Prostate gland (tissue), 2 donors: ENCODE results near the gene TSSK6.

Experiments used
- CTCF ChIP-seq, 4 experiments: fragments of 200-600 bp in 2 of 4; fragments of 450-650 bp in 2 of 4; sonication (generic) in 2 of 4; IDR thresholded peaks; 1 replicate in 3 of 4; 2 replicates in 1 of 4; pipeline ENCODE4 v1.5.1; 2016 to 2019; ENCODE audit warnings: antibody characterized with exemption in 4 of 4, mild to moderate bottlenecking in 2 of 4, moderate library complexity in 2 of 4
- POLR2AphosphoS5 ChIP-seq: sonication (generic); formaldehyde crosslinking; IDR thresholded peaks from one replicate; pipeline ENCODE4 v1.6.1; 2017; ENCODE audit warnings: antibody characterized with exemption

- TF ChIP-seq CTCF (IDR thresholded peaks at IDR 0.05): no peak
- no peak for TF ChIP-seq POLR2AphosphoS5
Measured at GRCh38 chr19:19489804-19490204, 25.5 kb downstream of the TSSK6 start.
